CD4-positive, alpha-beta T cell treated with Interleukin-17A for 4 hours (primary cell): ENCODE measurements around the gene FGFRL1.
"Not testable (repeated sequence)": the region's sequence is repeated elsewhere in the genome, so short reads cannot be mapped to it uniquely, and the experiment has no call there.

Experiments
- DNase-seq: peaks from one replicate; pipeline ENCODE4 v3.0.0-alpha.2; 2020; ENCODE audit warnings: mixed read lengths

FGFRL1 gene

DNA sequence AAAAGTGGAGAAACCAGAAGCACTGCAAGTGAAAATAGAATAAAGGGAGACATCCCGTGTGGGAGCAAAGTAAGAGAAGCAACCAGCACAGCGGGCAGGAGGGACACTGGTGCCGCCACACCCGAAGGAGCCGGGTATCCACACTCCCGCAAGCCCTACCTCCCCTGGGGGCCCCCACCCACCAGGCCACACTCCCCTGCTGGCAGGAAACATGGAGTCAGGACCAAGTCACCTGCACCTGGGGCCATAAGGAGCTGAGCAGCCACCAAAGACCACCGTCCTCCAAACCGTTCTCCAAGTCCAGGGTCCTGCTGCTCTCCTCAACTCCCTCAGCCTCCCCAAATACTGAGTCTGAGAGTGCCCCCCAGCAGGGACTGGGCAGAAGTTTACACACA, 30.5 kb downstream of the FGFRL1 start:
- no peak for DNase-seq

DNA sequence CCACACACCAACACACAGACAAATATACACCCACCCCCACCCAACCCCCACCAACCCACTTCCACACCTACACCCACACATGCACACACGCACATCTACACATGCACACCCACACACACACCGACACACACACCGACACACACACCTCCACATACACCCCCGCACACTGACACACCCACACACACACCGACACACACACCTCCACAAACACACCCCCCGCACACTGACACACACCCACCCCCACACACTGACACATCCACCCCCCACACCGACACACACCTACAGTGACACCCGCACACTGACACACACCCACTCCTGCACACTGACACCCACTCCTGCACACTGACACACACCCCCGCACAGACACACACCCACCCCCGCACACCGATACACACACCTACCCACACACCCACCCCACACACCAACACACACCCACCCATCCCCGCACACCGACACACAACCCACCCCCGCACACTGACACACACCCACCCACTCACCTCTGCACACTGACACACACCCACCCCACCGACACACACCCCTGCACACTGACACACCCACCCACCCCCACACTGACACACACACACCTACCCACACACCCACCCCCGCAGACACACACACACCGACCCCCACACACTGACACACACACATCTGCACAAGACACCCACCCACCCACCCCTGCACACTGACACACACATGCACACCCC, 31.1 kb downstream of the FGFRL1 start:
- DNase-seq: no peak

DNA sequence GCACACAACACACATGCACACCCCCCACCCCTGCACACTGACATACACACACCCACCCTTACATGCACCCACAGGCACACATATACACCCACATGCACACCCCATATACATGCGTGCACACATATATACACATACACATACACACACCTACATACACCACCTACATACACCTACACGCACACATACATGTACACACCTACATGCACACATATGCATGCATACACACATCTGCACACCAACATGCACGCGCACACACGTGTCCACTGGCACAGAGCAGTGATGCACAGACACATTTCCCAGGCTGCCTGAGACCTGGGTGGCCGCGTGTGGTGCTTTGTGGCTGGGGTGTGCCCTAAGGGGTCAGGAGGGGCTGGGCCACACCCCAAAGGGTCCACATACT, 31.7 kb downstream of the FGFRL1 start:
- no peak for DNase-seq

DNA sequence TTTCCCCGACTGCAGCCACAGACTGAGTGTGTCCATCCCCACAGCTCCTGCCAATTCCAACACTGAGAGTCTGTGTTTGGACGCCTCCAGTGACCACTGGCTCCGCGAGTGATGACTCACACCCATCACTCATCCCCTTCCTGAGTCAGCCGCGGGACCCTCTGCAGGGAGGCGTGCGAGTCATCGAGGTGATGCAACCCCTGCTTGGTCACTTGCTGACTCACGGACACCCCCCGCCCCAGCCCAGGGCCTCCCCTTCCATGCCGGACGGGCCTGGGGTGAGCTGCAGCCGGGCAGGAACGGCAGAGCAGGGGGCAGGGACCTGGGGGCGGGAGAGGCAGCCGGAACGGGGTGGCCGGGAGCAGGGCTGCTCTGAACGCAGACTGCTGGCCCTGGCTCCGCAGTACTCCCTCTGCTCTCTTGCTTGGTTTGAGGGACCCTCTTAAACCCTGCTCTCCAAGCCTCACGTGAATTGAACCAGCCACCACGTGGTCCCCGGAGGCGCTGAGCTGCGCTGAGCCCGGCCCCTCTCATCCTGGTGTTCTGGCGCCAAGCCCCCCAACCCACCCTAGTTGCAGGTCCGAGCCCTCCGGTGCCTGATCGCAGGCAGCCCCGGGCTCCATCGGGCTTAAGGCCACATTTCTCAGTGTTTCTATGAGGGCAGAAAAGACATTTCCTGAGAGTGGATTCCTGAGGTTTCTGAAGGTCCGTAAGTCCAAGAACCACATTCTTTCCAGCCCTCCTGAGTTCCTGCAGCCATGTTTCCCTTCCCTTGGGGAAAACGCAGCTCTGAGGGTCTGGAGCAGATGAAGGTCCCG, 32.4 kb downstream of the FGFRL1 start:
- DNase-seq: peak; percentile 27

DNA sequence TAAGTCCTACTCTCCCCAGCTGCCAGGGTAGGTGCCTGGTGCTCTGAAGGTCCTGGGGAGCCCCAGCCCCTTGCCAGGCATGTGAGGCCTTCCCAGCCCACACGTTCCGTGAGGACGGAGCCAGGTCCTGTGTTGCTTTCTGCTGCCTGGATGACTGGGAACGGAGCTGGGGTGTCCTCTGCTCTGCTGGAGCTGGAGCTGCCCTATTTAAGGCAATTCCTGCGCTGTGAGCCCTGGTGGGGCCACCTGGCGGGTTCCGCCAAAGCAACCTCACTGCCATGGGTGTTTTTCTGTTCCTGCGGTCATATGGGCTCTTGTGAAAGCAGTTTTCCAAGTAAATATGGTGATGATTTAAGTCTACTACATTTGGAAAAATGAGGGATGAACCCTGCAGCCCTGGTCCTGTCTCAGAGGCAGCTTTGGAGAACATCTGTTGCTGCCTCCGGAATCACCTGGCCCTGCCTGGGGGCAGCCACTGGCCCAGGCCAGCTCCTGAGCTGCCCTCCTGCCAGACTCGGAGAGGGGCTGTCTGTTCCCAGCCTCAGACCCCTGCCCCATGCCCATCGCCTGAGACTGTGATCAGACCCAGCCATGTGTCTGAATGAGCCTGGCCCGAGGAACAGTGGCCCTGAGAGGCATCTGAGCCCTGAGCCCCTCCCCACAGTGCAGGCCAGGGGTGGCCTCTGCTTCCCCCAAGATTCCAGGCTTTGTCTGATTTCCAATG, 33.2 kb downstream of the FGFRL1 start:
- no peak for DNase-seq

DNA sequence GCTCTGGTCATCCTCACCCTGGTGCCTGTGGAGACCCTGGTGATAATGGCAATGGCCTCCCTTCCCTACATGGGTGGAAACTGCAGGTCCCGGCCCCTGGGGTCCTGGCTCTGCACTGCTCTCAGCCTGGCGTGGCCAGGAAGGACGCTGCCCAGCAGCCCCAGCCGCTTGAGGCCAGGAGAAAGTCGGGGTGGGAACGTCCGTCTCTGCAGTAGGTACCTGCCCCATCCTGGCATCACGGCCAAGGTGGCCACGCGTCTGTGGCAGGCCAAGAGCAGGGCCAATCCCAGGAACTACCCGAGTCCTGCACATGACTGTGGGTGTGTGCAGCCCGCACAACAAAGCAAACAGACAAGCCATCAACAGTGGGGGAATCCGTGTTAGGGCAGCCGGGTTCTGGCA, 33.8 kb downstream of the FGFRL1 start:
- DNase-seq: no peak

DNA sequence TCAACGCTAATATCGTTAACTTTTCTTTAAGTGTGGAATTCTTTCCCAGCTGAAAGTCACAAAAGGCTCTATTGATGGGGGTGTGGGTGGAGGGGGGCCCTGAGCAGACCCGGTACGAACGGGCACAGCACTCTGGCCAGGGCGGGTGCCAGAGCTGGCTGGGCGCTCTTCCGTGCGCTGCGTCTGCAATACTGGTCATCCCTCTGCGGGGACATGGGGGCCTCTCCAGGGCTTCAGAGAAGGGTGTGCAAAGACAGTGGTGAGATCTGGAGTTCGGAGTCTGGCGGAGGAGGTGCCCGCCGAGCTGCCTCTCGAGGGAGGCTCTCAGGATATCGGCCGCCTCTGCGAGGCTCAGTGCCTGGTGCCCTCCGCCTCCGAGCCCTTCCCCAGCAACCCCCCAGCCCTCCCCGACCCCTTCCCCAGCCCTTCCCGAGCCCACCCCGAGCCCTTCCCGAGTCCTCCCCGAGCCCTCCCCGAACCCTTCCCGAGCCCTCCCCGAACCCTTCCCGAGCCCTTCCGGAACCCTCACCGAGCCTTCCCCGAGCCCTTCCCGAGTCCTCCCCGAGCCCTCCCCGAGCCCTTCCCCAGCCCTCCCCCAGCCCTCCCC, 34.3 kb downstream of the FGFRL1 start:
- no peak for DNase-seq

DNA sequence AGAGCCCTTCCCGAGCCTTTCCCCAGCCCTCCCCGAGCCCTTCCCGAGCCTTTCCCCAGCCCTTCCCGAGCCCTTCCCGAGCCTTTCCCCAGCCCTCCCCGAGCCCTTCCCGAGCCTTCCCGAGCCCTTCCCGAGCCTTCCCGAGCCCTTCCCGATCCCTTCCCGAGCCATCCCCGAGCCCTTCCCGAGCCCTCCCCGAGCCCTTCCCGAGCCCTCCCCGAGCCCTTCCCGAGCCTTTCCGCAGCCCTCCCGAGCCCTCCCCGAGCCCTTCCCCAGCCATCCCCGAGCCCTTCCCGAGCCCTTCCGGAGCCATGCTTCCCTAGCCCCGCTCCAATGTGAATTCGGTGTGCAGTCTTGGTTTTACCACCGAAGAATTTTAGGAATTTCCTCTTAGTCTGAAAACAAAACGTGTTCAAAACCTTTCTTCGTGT, 35.2 kb downstream of the FGFRL1 start:
- not testable (repeated sequence) for DNase-seq

DNA sequence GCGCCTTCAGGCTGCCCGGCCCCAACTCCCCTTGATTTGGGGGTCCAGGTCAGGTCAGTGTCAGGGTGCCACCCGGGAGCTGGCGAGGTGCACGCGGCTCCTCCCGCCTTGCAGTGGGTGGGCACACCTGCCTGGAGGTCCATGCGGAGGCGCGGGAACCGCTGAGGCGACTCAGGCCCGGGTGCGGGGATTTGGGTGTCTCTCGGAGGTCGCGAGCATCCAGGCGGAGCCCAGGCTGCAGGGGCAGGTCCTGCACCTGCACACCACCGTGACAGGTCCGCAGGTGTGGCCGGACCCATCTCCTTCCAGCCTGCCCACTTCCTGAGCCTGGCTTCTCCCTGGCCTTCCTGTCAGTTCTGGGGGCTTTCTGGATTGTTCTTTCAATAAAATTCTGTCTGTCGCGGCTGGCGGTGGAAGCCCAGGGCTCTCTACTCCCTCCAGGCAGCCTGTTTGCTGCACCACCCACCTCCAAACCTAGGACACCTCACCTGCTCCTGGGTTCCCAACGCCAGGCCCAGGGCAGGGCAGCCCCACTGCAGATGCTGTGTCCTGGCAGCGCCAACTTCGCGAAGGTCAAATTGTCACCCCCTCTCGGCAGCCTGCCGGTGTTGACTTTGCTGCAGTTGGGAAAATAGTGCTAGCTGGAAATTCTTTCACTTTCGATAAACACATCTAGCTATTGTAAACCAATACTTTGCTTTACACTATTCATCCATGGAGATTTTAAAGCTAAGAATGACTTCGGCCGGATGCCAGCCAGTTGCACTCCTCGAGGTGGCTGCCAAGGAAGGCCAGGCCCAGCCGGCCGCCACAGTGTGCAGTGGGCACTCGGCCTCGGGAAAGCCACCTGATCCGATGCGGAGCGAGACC, 35.9 kb downstream of the FGFRL1 start:
- DNase-seq: no peak

DNA sequence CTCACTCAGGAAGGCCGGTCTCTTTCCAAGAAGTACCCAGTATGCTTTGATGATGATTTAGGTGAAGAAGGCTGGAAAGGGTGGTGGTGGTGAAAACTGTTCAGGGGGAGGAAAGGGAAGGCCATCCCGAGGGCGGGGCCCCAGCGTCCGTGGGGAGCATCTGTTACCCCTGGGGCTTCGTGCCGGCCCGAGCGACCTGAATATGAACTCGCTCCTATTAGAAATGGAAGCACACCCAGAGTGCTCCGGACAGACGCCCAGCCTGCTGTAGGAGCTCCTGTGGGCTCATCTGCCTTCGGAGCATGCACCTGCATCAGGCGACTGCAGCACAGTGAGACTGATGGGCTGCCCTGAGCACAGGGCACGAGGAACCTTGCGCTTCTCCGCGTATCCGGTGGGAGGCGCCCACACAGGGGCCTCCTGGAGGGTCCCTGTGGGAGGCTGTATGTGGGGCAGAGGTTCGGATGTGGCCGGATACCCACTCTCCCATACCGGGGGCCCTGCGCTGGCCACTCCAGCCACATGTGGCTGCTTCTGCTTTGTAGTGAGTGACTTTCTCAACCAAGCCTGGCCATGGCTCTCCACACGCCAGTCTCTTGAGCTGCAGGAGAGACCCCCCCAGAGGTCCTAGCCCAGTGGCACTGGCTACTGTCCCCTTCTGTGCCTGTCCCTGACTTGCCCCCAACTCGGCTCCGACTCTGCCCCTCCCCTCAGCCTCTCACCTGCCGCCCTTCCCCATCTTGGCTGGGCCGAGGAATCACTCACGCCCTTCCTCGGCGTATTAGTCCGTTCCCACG, 36.7 kb downstream of the FGFRL1 start:
- no peak for DNase-seq

DNA sequence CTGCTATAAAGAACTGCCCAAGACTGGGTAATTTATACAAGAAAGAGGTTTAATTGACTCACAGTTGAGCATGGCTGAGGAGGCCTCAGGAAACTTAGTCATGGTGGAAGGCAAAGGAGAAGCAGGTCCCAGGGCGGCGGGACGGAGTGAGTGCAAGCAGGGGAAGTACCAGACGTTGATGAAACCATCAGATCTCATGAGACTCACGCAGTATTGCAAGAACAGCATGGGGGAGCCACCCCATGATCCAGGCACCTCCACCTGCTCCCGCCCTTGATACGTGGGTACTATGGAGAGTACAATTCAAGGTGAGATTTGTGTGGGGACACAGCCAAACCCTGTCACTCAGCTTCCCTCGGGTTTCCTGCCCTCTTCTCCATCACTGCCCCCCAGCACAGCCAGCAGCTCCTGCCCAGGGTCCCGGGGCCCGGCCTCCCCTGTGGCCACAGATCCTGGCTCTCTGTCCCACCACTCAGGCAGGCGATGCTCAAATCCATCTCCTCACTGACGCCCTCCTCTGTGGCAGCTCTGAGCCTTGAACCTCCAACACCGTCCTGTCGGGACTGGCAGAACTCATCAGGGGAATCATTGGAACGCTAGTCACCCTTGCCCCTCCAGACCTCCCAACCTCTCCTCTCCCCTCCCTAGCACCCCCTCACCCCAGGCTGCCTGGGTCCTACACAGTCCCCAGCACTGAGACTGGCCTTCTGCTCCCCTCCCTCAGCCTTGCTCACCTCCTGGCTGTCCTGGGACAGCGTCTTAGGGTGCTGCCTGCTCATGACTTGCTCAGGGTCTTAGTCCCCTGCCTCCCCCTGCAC, 37.6 kb downstream of the FGFRL1 start:
- no peak for DNase-seq

DNA sequence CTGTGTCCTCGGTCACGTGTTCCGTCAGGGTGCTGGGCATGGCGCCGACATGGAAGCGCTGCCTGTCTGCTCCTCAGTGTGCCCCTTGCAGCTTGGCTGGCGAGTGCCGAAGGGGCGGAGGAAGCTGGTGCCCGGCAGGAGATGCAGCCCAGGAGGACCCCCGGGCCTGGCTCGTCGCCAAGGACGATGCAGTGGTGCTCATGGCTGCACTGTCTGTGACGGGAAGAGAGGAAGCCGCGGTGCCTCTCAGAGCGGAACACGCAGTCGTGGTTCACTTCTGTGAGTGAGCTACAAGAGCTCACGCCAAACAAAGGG, 38.1 kb downstream of the FGFRL1 start:
- DNase-seq: no peak

DNA sequence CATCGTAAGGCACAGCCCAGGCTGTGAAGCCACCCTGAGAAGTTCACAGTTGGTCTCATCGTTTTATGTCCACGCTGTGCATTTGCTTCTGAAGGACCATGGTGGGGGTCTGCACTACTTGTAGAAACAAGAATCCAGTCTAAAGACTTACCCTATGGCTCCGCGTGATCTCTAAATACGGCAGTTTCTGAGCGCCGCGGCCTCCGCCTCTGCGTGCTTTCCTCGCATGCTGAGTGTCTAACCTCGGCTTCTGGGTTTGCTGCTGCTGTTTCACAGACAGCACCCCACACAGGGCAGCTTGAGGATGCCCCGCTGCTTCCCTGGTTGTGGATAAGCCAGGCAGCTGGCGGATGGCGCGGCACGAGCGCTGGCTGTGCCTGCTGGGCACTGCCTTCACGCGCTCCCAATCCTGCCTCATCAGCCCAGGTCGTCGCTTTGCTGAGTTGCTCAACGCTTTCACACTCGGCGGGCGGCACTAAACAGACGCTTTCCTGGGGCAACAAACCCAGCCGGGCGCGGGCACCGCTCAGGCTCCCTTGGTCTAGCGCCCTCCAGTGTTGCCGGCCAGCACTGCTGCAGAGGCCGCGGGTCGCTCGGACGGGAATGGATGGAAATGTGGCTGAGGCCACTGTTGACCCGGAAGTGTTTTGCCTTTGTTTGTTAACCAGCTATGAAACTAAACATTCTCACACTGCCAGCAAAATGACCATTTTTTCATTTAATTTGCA, 39.2 kb downstream of the FGFRL1 start:
- no peak for DNase-seq

DNA sequence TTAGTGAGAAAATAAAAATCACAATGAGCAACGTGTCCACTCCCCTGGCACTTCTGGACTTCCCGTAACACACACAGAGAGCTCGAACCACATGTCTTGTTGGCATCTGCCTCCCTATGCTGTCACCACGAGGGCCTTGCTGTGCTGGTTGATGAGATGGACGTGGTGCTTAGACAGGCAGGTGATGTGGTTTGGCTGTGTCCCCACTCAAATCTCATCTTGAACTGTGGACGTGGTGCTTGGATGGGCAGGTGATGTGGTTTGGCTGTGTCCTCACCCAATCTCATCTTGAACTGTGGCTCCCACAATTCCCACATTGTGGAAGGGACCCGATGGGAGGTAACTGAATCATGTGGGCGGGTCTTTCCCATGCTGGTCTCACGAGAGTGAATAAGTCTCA, 40.0 kb downstream of the FGFRL1 start:
- no peak for DNase-seq

DNA sequence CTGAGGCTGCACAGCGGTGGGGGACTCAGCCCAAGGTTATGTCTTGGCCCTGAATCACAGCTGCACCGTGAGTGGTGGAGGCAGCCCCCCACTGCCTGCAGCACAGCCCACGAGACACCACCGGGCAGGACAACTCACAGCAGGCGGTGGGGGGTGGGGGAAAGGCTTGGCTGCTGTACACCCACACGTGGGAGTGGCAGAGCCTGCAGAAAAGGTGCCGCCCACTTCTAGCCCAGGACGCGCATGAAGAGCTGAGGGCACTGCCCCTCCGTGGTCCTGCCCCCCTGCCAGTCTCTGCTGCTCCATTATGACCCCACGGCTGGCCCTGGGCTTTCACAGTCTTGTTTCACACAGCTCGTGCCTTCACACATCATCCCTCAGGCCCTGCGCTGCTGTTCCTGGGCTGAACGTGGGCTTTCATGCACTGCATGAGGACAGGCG, 40.8 kb downstream of the FGFRL1 start:
- no peak for DNase-seq

DNA sequence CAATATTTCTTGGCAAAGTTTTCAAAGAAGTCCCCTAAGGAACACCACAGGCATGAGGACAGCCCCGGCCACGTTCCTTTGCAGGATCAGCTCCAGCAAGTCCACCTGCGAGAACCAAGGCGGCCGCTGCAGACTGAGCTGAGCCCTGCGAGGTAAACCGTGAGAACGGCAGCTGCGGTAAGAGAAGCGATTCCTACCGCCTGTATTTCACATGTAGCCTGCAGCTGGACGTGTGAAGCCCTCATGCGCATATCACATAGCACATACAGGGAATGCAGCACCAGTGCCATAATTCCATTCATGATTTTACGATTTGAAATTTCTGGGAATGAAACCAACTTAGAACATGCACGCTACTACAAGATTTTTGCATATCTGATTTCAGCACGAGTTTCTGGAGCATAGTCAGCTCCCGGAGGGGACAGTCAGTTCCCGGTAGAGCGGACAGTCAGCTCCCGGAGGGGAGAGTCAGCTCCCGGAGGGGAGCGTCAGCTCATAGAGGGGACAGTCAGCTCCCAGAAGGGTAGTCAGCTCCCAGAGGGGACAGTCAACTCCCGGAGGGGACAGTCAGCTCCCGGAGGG, 41.7 kb downstream of the FGFRL1 start:
- no peak for DNase-seq

DNA sequence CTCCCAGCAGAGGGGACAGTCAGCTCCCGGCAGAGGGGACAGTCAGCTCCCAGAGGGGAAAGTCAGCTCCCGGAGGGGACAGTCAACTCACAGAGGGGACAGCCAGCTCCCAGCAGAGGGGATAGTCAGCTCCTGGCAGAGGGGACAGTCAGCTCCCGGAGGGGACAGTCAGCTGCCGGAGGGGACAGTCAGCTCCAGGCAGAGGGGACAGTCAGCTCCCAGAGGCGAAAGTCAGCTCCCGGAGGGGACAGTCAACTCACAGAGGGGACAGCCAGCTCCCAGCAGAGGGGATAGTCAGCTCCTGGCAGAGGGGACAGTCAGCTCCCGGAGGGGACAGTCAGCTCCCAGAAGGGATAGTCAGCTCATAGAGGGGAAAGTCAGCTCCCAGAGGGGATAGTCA, 42.5 kb downstream of the FGFRL1 start:
- not testable (repeated sequence) for DNase-seq

DNA sequence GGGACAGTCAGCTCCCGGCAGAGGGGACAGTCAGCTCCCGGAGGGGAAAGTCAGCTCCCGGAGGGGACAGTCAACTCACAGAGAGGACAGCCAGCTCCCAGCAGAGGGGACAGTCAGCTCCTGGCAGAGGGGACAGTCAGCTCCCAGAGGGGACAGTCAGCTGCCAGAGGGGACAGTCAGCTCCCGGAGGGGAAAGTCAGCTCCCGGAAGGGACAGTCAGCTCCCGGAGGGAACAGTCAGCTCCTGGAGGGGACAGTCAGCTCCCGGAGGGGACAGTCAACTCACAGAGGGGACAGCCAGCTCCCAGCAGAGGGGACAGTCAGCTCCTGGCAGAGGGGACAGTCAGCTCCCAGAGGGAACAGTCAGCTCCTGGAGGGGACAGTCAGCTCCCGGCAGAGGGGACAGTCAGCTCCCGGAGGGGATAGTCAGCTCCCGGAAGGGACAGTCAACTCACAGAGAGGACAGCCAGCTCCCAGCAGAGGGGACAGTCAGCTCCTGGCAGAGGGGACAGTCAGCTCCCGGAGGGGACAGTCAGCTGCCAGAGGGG, 43.3 kb downstream of the FGFRL1 start:
- not testable (repeated sequence) for DNase-seq

DNA sequence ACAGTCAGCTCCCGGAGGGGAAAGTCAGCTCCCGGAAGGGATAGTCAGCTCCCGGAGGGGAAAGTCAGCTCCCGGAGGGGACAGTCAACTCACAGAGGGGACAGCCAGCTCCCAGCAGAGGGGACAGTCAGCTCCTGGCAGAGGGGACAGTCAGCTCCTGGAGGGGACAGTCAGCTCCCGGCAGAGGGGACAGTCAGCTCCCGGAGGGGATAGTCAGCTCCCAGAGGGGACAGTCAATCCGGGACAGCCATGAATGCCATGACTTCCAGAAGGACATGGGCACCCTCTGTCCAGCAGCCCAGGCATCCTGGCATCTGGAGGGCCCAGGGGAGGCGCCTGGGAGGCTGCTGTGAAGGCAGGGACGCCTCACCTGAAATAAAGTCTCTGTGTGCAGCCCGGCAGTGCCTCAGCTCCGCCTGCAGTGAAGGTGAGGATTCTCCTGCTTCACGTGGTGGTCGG, 43.8 kb downstream of the FGFRL1 start:
- not testable (repeated sequence) for DNase-seq
